Activated naive CD4-positive, alpha-beta T cell treated with anti-CD3 and anti-CD28 coated beads, Interleukin-2, amount 50 U/mL, for 72 hours (primary cell): ENCODE data around the gene CAMTA2. TPM values are rescaled to one million over a fixed set of nuclear protein-coding genes. Genes with fewer than 3 reads are reported as not detected.

Experiments used
- ATAC-seq, 2 donors: fragments of 150-1000 bp; cut with Tn5 transposase; 2 replicates each; pipeline ENCODE4 v1.10.0; 2021; ENCODE audit warnings: mild to moderate bottlenecking in 2 of 2, moderate library complexity in 2 of 2
- DNase-seq, 2 donors: peaks; one replicate each; pipeline ENCODE4 v3.0.0; 2021 to 2022; ENCODE audit warnings: low spot score in 2 of 2
- H3K27ac Mint-ChIP-seq, 2 donors: one replicate each; pipeline ENCODE4 v1.8.0; 2022; ENCODE audit warnings: mild to moderate bottlenecking in 2 of 2, mixed read lengths in 2 of 2
- H3K36me3 Mint-ChIP-seq, 2 donors: one replicate each; pipeline ENCODE4 v1.8.0; 2022; ENCODE audit warnings: mixed read lengths in 2 of 2
- H3K9me3 Mint-ChIP-seq, 2 donors: one replicate each; pipeline ENCODE4 v1.8.0; 2022; ENCODE audit warnings: mixed read lengths in 2 of 2
- total RNA-seq, 2 donors: library from RNA; stranded (reverse); gene quantifications; one replicate each; pipeline ENCODE4 v1.2.3, GENCODE V29; 2022

Gene CAMTA2
- total RNA-seq, 2 donors from 2014 or later = 66.2 to 82.3 TPM

- peak overlapping the region; percentile 2 to 78 for H3K27ac Mint-ChIP-seq
- peaks cover 0 to 8% of the 10 kb centered on the region in 2 donors for H3K36me3 Mint-ChIP-seq
- ATAC-seq (peak; percentile 55 to 86), DNase-seq (peak in 1 of 2 donors; percentile 34)
- H3K9me3 Mint-ChIP-seq = no peaks in the 10 kb centered on the region
Observed at GRCh38 chr17:5019475-5019956, 32.0 kb upstream of the CAMTA2 start.

GRCh38 chr17:5014357-5014756 is 26.9 kb upstream of the CAMTA2 start:
- Mint-ChIP-seq H3K9me3 (no peaks in the 10 kb centered on the region), H3K27ac (peak overlapping the region in 1 of 2 donors; percentile 55), H3K36me3 (no peaks in the 10 kb centered on the region)
- DNase-seq = no peak
- no peak for ATAC-seq

GRCh38 chr17:5011928-5012327 is 24.5 kb upstream of the CAMTA2 start:
- Mint-ChIP-seq H3K27ac (peak overlapping the region; percentile 4 to 85), H3K36me3 (peaks cover 2 to 4% of the 10 kb centered on the region in 2 donors), H3K9me3 (no peaks in the 10 kb centered on the region)
- DNase-seq (peak in 1 of 2 donors; percentile 51), ATAC-seq (peak; percentile 90 to 91)

GRCh38 chr17:5003214-5003867 is 15.9 kb upstream of the CAMTA2 start:
- Mint-ChIP-seq H3K27ac (no peak overlapping the region), H3K9me3 (no peaks in the 10 kb centered on the region), H3K36me3 (peaks cover 5 to 20% of the 10 kb centered on the region in 2 donors)
- DNase-seq = no peak
- no peak for ATAC-seq

- H3K27ac Mint-ChIP-seq = peak overlapping the region in 1 of 2 donors; percentile 7
- ATAC-seq (no peak), DNase-seq (no peak)
- peaks cover 5 to 20% of the 10 kb centered on the region in 2 donors for H3K36me3 Mint-ChIP-seq
- no peaks in the 10 kb centered on the region for H3K9me3 Mint-ChIP-seq
Observed at GRCh38 chr17:5002121-5002788, 14.8 kb upstream of the CAMTA2 start.

GRCh38 chr17:5000237-5000639 is 12.8 kb upstream of the CAMTA2 start:
- H3K9me3 Mint-ChIP-seq = no peaks in the 10 kb centered on the region
- ATAC-seq (no peak), DNase-seq (no peak)
- peak overlapping the region in 1 of 2 donors; percentile 83 for H3K27ac Mint-ChIP-seq
- H3K36me3 Mint-ChIP-seq = peaks cover 0 to 12% of the 10 kb centered on the region in 2 donors

GRCh38 chr17:4999430-5000093 is 12.1 kb upstream of the CAMTA2 start:
- peak overlapping the region; percentile 10 to 83 for H3K27ac Mint-ChIP-seq
- ATAC-seq (no peak), DNase-seq (no peak)
- no peaks in the 10 kb centered on the region for H3K9me3 Mint-ChIP-seq
- peaks cover 0 to 6% of the 10 kb centered on the region in 2 donors for H3K36me3 Mint-ChIP-seq

GRCh38 chr17:4998732-4999429 is 11.4 kb upstream of the CAMTA2 start:
- ATAC-seq (no peak), DNase-seq (no peak)
- Mint-ChIP-seq H3K36me3 (no peaks in the 10 kb centered on the region), H3K9me3 (no peaks in the 10 kb centered on the region), H3K27ac (peak overlapping the region; percentile 60 to 83)

GRCh38 chr17:4998027-4998731 is 10.7 kb upstream of the CAMTA2 start:
- DNase-seq = no peak
- H3K9me3 Mint-ChIP-seq = no peaks in the 10 kb centered on the region
- H3K36me3 Mint-ChIP-seq = no peaks in the 10 kb centered on the region
- H3K27ac Mint-ChIP-seq = peak overlapping the region; percentile 29 to 83
- ATAC-seq = peak in 1 of 2 donors; percentile 18

GRCh38 chr17:4997302-4998026 is 10.0 kb upstream of the CAMTA2 start, which contains the start of the genes INCA1 and KIF1C:
TSS of gene INCA1 (minus strand) at chr17:4997522. CDS start at chr17:4994437, 3,085 bp downstream.
TSS of gene KIF1C (plus strand) at chr17:4997950. CDS start at chr17:5000247, 2,297 bp downstream.
- peak; percentile 94 to 97 for ATAC-seq
- H3K9me3 Mint-ChIP-seq = no peaks in the 10 kb centered on the region
- peak within 1 kb of the TSS; percentile 60 to 83 for H3K27ac Mint-ChIP-seq
- H3K36me3 Mint-ChIP-seq = no peaks in the 10 kb centered on the region
- peak; percentile 92 to 94 for DNase-seq

GRCh38 chr17:4994081-4994595 is 6.7 kb upstream of the CAMTA2 start:
- no peak for DNase-seq
- Mint-ChIP-seq H3K36me3 (peaks cover 0 to 5% of the 10 kb centered on the region in 2 donors), H3K27ac (no peak overlapping the region), H3K9me3 (no peaks in the 10 kb centered on the region)
- no peak for ATAC-seq

GRCh38 chr17:4987767-4988567 is 492 bp upstream of the CAMTA2 start:
- peak overlapping the region; percentile 91 to 97 for H3K27ac Mint-ChIP-seq

GRCh38 chr17:4986403-4986802 is 1.1 kb downstream of the CAMTA2 start:
- peaks cover 5 to 12% of the 10 kb centered on the region in 2 donors for H3K36me3 Mint-ChIP-seq
- DNase-seq (no peak), ATAC-seq (no peak)
- H3K9me3 Mint-ChIP-seq = no peaks in the 10 kb centered on the region
- peak overlapping the region; percentile 89 to 91 for H3K27ac Mint-ChIP-seq

More at GRCh38 chr17:4987767-4988567, 492 bp upstream of the CAMTA2 start:
- ATAC-seq (peak in 1 of 2 donors; percentile 19), DNase-seq (no peak)
- Mint-ChIP-seq H3K9me3 (no peaks in the 10 kb centered on the region), H3K36me3 (peaks cover 5 to 12% of the 10 kb centered on the region in 2 donors)

- DNase-seq = no peak
- H3K9me3 Mint-ChIP-seq = no peaks in the 10 kb centered on the region
- ATAC-seq = no peak
- H3K27ac Mint-ChIP-seq = no peak overlapping the region
- H3K36me3 Mint-ChIP-seq = peaks cover 6 to 11% of the 10 kb centered on the region in 2 donors
Observed at GRCh38 chr17:4982305-4982704, 5.2 kb downstream of the CAMTA2 start.
